Midbrain (tissue), 1 donor: ENCODE data around the gene LRRC8B.
"Not testable (repeated sequence)": the region's sequence is repeated elsewhere in the genome, so short reads cannot be mapped to it uniquely, and the experiment has no call there.

Experiments
- DNase-seq: peaks from one replicate; lab custom pipeline; 2025; lab: John Stamatoyannopoulos, UW

Gene LRRC8B

GRCh38 chr1:89525169-89525855, 683 bp downstream of the LRRC8B start:
- peak; percentile 14 for DNase-seq

GRCh38 chr1:89527256-89527655, 2.6 kb downstream of the LRRC8B start:
- no peak for DNase-seq

- DNase-seq = no peak
These were observed 3.2 kb downstream of the LRRC8B start for GRCh38 chr1:89527750-89528381.

GRCh38 chr1:89528382-89528780, 3.8 kb downstream of the LRRC8B start:
- peak; percentile 30 for DNase-seq

- no peak for DNase-seq
These were observed 4.6 kb downstream of the LRRC8B start for GRCh38 chr1:89529196-89529595.

- no peak for DNase-seq
These were observed 5.9 kb downstream of the LRRC8B start for GRCh38 chr1:89530444-89531089.

GRCh38 chr1:89531480-89532139, 7.0 kb downstream of the LRRC8B start:
- no peak for DNase-seq

- DNase-seq = no peak
These were observed 7.6 kb downstream of the LRRC8B start for GRCh38 chr1:89532228-89532627.

- DNase-seq = no peak
These were observed 8.2 kb downstream of the LRRC8B start for GRCh38 chr1:89532866-89533265.

GRCh38 chr1:89535537-89535936, 10.9 kb downstream of the LRRC8B start:
- DNase-seq = no peak

- no peak for DNase-seq
These were observed 12.1 kb downstream of the LRRC8B start for GRCh38 chr1:89536555-89537341.

GRCh38 chr1:89538361-89538760, 13.7 kb downstream of the LRRC8B start:
- DNase-seq = no peak

- no peak for DNase-seq
These were observed 14.5 kb downstream of the LRRC8B start for GRCh38 chr1:89539128-89539527.

GRCh38 chr1:89540406-89540970, 15.9 kb downstream of the LRRC8B start:
- DNase-seq = no peak

- no peak for DNase-seq
These were observed 17.7 kb downstream of the LRRC8B start for GRCh38 chr1:89542345-89542744.

GRCh38 chr1:89543632-89544031, 19.0 kb downstream of the LRRC8B start:
- DNase-seq = not testable (repeated sequence)

GRCh38 chr1:89545264-89546038, 20.8 kb downstream of the LRRC8B start:
- DNase-seq = no peak

- DNase-seq = no peak
These were observed 21.7 kb downstream of the LRRC8B start for GRCh38 chr1:89546082-89546889.

GRCh38 chr1:89546934-89547562, 22.4 kb downstream of the LRRC8B start:
- no peak for DNase-seq
